GM12891 (cell line): ENCODE data around the gene RBM22.
A peak's percentile ranks its signal among the peaks of the same experiment; 100 is the strongest.

Experiments used
- DNase-seq: peaks from one replicate; pipeline ENCODE4 v3.0.0; 2011; ENCODE audit warnings: low spot score; ENCODE audit not compliant: insufficient read length
- FAIRE-seq: peaks from 2 replicates; lab custom pipeline; 2011; peaks lifted over from hg19 to GRCh38; lab: Jason Lieb, UNC
- PAX5 ChIP-seq: IDR thresholded peaks from 2 replicates; pipeline ENCODE4 v1.6.1; 2011; ENCODE audit warnings: low read length, moderate library complexity, mild to moderate bottlenecking; ENCODE audit not compliant: insufficient read depth, severe bottlenecking
- POLR2A ChIP-seq: IDR thresholded peaks from 2 replicates; pipeline ENCODE4 v1.6.1; 2011; ENCODE audit warnings: low read depth, low read length, control low read depth
- POLR2AphosphoS5 ChIP-seq: IDR thresholded peaks from 2 replicates; pipeline ENCODE4 v1.6.1; 2011; ENCODE audit warnings: low read depth, low read length, control low read depth
- POU2F2 ChIP-seq: IDR thresholded peaks from 2 replicates; pipeline ENCODE4 v1.6.1; 2011; ENCODE audit warnings: low read depth, mild to moderate bottlenecking, control low read depth, low read length, moderate library complexity
- SPI1 ChIP-seq: IDR thresholded peaks from 2 replicates; pipeline ENCODE4 v1.6.1; 2011; ENCODE audit warnings: low read depth, low read length, control low read depth
- TAF1 ChIP-seq: IDR thresholded peaks from 2 replicates; pipeline ENCODE4 v1.6.1; 2011; ENCODE audit warnings: low read depth, low read length, control low read depth

RBM22 gene

DNA sequence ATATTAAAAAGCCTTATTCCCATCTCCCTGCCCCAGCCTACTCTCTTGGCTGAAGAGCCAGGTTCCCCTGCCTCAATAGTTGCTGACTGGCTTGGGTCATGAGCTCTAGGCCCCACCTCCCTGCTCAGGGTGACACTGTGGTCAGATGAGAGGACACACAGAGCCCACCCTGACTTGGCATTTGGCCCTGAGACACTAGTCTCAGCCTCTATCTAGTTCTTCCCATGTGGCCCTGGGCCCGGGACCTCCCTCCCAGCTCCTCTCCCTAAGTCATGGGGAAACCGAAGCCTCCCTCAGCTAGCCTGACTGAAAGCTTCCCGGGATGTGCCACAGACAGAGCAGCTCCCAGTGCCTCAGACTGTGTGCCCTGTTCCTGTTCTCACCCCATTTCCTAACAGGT, 45.6 kb downstream of the RBM22 start:
- FAIRE-seq (no peak), DNase-seq (no peak)
- TF ChIP-seq POLR2AphosphoS5 (no peak), POU2F2 (no peak), SPI1 (no peak), TAF1 (no peak), POLR2A (no peak), PAX5 (no peak)

DNA sequence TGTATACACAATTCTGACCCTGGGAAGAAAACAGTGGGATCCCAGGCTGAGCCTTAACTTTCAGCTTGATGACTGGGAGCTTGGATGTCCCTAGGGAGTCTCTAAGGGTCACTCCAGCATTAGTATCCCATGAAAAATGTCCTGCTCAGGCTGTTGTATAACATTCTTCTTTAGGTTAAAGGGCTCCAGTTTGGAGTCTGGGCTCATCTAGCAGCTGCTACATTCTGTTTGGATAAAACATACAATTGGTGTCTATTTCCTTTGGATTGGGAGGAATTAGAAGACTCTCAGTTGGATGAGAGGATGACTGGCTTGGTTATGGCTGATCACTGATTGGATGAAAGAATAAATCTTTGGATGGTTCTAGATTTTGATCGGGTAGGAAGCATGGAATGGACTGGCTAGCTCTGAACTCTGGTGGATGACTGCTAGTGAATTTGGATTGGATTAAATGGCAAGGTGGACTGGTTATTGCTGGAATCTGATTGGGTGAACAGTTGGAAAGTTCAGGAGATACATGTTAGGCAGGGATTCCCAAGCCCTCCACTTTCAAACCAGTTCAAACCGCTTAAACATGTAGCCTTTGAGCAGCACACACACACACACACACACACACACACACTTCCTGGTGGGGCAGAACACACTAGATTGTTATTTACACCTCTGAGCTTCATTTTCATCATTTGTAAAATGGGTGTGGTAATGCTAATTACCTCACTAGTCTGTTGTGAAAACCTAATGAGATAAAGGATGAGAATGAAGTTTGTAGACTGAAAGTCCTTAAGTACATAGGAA, 46.9 kb downstream of the RBM22 start:
- peak; percentile 61 for FAIRE-seq
- DNase-seq, result no peak
- TF ChIP-seq POU2F2 (no peak), PAX5 (no peak), SPI1 (no peak), POLR2A (no peak), TAF1 (no peak), POLR2AphosphoS5 (no peak)

DNA sequence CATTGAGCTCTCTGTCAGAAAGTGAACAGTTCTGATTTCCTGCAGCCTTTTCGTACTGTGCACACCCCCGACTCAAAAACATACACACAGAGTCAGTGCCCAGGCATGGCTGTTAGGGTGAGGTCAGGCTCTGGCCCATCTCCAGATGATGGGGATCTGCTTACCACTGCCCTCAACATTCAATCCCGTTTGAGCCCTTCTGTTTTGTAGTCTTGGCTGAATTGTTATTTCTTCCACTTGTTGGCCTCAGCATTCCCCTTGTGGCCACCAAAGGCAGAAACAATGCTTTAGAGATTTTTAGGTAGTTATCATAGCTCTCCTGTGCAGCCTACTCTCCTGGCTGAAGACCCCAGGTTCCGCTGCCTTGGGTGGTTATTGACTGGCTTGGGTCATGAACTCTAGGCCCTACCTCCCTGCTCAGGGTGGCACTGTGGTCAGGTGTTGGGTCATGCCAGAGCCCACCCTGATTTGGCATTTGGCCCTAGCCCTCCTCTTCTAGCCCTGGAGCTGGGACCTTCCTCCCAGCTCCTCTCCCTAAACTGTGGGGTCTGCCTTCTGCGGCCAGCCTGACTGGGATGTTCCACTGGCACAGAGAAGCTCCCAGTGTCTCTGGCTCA, 47.6 kb downstream of the RBM22 start:
- DNase-seq (no peak), FAIRE-seq (no peak)
- TF ChIP-seq POU2F2 (no peak), POLR2A (no peak), POLR2AphosphoS5 (no peak)

DNA sequence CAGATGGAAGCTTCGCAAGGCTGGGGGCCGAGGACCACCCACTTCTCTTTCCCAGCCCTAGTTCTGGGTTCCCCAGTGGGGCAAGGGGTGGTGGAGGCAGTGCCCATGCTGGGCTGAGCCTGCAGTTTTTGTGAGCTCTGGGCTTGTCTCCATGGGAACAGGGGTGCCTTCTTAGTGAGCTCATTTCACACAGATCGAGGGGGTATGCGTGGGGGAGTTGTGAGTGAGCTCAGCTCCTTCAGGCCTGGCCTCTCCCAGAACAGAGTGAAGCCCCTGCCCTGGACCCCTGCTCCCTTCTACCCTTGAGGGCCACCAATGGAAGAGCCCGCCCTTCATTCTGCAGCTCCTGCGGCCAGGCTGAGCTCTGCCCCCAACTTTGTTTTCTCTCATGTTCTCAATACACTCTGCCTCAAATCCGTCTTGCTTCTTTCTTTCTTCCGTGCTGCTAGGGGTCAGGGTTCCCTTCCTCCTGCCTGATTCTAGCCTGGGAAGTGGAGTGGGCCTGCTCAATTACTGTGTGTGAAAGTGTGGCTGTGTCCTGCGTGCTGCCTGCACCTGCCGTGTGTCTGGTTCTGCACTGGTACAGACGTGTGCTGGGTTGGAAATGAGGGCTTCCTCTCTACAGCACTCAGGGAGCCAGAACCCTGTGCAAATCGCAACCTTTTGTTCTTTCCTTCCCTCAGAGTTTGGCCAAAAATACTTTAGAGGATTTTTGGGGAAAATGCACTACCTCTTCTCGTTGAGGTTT, 48.8 kb downstream of the RBM22 start:
- TF ChIP-seq POLR2AphosphoS5, result no peak
- TF ChIP-seq SPI1, result no peak
- TF ChIP-seq PAX5, result no peak
- TF ChIP-seq POU2F2, result no peak
- TF ChIP-seq POLR2A, result no peak
- TF ChIP-seq TAF1, result no peak
- FAIRE-seq (no peak), DNase-seq (no peak)

DNA sequence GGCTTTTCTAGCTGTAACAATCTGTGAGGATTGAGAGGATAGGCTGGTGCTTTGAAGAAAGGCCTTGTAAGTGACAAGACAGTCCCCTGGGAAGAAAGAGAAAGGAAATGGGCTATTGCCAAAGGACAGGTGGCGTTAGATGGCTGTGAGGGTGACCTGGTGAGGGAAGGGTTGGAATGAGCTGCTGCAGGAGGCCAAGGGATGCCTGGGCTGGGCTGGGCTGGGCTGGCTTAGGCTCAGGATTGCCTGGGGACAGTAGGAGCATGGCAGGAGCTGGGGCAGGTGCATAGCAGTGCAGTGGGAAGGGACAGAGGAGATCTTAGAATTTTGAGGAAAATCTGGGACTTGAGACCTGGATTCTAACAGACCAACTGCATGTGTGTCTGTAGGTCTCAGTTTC, 49.5 kb downstream of the RBM22 start:
- no peak for FAIRE-seq
- no peak for DNase-seq
- TF ChIP-seq POU2F2 (no peak), POLR2A (no peak)

DNA sequence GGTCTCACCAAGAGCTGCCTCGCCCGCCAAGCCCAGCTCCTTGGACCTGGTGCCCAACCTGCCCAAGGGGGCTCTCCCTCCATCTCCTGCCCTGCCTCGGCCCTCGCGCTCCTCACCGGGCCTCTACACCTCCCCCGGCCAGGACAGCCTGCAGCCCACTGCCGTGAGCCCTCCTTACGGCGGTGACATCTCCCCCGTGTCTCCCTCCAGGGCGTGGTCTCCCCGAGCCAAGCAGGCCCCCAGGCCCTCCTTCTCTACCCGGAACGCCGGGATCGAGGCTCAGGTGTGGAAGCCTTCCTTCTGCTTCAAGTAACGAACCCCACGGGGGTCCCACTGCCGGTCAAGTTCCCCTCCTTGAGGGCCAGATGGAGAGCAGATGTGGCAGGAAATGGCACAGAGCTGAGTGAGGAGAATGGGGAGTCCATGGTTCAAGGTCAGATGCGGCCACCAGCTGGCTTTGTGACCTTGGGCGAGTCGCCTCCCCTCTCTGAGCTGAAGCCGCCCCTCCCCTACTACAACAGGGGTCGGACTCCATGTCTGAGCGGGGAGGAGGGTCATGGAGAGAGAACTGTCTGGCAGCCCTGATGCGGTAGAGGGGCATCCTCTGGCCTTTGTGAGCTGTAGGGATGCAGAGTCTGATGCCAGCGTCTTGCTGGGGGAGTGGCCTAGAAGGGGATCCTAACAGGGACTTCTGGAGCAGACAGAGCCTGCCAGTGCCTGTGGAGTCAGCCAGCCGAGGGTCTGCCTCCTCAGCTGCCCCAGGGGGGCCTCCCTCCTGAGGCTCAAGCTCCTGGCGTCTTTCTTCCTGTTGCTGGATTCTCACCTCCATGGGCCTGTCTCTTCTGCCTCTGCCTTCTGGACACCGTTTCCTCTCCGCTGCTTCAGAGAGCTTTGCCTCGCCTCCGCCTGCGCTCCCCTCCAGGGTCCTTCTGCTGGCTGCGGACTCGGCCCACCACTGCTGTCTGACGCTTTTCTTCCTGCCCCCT, 50.5 kb downstream of the RBM22 start:
- FAIRE-seq (no peak), DNase-seq (no peak)
- TF ChIP-seq POU2F2 (no peak), SPI1 (no peak), POLR2AphosphoS5 (no peak), TAF1 (no peak), POLR2A (no peak), PAX5 (no peak)

DNA sequence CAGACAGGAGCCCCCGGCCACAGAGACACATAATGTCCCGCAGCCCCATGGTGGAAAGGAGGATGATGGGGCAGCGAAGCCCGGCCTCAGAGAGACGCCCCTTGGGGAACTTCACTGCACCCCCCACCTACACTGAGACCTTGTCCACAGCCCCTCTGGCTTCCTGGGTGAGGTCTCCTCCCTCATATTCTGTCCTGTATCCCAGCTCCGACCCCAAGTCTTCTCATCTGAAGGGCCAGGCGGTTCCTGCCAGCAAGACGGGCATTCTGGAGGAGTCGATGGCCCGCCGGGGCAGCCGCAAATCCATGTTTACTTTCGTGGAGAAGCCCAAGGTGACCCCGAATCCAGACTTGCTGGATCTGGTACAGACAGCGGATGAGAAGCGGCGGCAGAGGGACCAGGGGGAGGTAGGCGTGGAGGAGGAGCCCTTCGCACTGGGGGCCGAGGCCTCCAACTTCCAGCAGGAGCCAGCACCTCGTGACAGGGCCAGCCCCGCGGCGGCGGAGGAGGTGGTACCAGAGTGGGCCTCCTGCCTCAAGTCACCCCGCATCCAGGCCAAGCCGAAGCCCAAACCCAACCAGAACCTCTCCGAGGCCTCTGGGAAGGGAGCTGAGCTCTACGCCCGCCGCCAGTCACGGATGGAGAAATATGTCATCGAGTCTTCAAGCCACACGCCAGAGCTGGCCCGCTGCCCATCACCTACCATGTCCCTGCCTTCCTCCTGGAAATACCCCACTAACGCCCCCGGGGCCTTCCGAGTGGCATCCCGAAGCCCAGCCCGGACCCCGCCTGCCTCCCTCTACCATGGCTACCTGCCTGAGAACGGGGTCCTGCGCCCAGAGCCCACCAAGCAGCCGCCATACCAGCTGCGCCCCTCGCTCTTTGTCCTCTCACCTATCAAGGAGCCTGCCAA, 51.5 kb downstream of the RBM22 start:
- no peak for TF ChIP-seq TAF1
- no peak for FAIRE-seq
- no peak for DNase-seq

DNA sequence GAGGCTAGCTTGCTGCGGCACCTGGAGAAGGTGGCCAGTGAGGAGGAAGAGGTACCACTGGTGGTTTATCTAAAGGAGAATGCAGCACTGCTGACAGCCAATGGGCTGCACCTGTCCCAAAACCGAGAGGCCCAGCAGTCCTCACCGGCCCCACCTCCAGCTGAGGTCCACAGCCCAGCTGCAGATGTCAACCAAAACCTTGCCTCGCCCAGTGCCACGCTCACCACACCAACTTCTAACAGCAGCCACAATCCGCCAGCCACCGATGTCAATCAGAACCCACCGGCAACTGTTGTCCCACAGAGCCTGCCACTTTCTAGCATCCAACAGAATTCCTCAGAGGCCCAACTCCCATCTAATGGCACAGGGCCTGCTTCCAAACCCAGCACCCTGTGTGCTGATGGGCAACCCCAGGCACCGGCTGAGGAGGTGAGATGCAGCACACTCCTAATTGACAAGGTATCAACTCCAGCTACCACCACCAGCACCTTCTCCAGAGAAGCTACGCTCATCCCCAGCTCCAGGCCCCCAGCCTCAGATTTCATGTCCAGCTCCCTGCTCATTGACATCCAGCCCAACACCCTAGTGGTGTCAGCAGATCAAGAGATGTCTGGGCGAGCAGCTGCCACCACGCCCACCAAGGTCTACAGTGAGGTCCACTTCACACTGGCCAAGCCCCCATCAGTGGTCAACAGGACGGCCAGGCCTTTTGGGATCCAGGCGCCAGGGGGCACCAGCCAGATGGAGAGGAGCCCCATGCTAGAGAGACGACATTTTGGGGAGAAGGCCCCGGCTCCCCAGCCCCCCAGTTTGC, 52.4 kb downstream of the RBM22 start:
- no peak for TF ChIP-seq POLR2A
- TF ChIP-seq POU2F2, result no peak
- no peak for TF ChIP-seq PAX5
- TF ChIP-seq SPI1, result no peak
- no peak for FAIRE-seq
- DNase-seq, result no peak
